IMR-90 (cell line): Measurements from ENCODE around the gene ZNF503. TPM values are rescaled to one million over a fixed set of nuclear protein-coding genes. Genes with fewer than 3 reads are reported as not detected.

Source experiments
- ATAC-seq: fragments of 200-7000 bp; cut with Tn5 transposase; 2 replicates; pipeline ENCODE4 v1.9.1; 2020; ENCODE audit warnings: low read depth, mild to moderate bottlenecking, moderate library complexity
- BruUV-seq: library from RNA; stranded (reverse); fragments of 400-500 nt; replicated peaks from 2 replicates; lab custom pipeline; 2021; lab: Mats Ljungman, UMichigan
- CTCF ChIA-PET: fragments of 300-600 bp; formaldehyde crosslinking; extraction: SDS; loops from one replicate; lab custom pipeline; 2021; ENCODE audit warnings: antibody characterized with exemption; lab: Yijun Ruan, JAX
- POLR2A ChIA-PET: fragments of 300-600 bp; sonication (Branson Sonifier 250); formaldehyde crosslinking; loops from one replicate; lab custom pipeline; 2022; ENCODE audit warnings: antibody characterized with exemption; ENCODE audit not compliant: unreplicated experiment; lab: Charles Lee
- DNase-seq: peaks from one replicate; pipeline ENCODE4 v3.0.0; 2013
- H2AFZ ChIP-seq: replicated peaks from 2 replicates; pipeline ENCODE3; 2013; ENCODE audit warnings: low read length, mild to moderate bottlenecking; ENCODE audit not compliant: poor library complexity
- H2AK5ac ChIP-seq: 2 replicates; pipeline ENCODE4 v1.6.1; 2013; ENCODE audit warnings: low read depth, low read length, inconsistent platforms
- H2AK9ac ChIP-seq: replicated peaks from 2 replicates; pipeline ENCODE3; 2013; ENCODE audit warnings: mild to moderate bottlenecking, low read depth, low read length, moderate library complexity; ENCODE audit not compliant: poor library complexity
- H2BK120ac ChIP-seq: 2 replicates; pipeline ENCODE4 v1.6.1; 2013; ENCODE audit warnings: low read depth, low read length, inconsistent platforms
- H2BK15ac ChIP-seq: 3 replicates; pipeline ENCODE4 v1.6.1; 2013; ENCODE audit warnings: low read depth, low read length, inconsistent platforms
- H2BK20ac ChIP-seq: 2 replicates; pipeline ENCODE4 v1.6.1; 2013; ENCODE audit warnings: low read depth, mild to moderate bottlenecking, inconsistent platforms, low read length, moderate library complexity
- H2BK5ac ChIP-seq: 2 replicates; pipeline ENCODE4 v1.6.1; 2013; ENCODE audit warnings: mild to moderate bottlenecking, low read depth, low read length, inconsistent platforms; ENCODE audit not compliant: poor library complexity, severe bottlenecking
- H3K14ac ChIP-seq: replicated peaks from 2 replicates; pipeline ENCODE4 v1.6.1; 2013; ENCODE audit warnings: low read depth, low read length, inconsistent platforms
- H3K18ac ChIP-seq: 2 replicates; pipeline ENCODE4 v1.6.1; 2013; ENCODE audit warnings: low read depth, low read length, control low read depth
- H3K23ac ChIP-seq: 2 replicates; pipeline ENCODE4 v1.6.1; 2013; ENCODE audit warnings: low read depth, low read length, inconsistent platforms
- H3K27ac ChIP-seq: 2 replicates; pipeline ENCODE4 v1.5.1; 2013; ENCODE audit warnings: mild to moderate bottlenecking, control low read depth, low read length; ENCODE audit not compliant: insufficient read depth
- H3K27me3 ChIP-seq: 2 replicates; pipeline ENCODE4 v1.6.1; 2013; ENCODE audit warnings: low read length; ENCODE audit not compliant: control insufficient read depth, insufficient read depth
- H3K36me3 ChIP-seq: 2 replicates; pipeline ENCODE4 v1.6.1; 2013; ENCODE audit warnings: low read length, mixed read lengths; ENCODE audit not compliant: control insufficient read depth, insufficient read depth
- H3K4ac ChIP-seq: 2 replicates; pipeline ENCODE4 v1.6.1; 2013; ENCODE audit warnings: low read depth, low read length, inconsistent platforms
- H3K4me1 ChIP-seq: 2 replicates; pipeline ENCODE4 v1.6.1; 2013; ENCODE audit warnings: low read length, mixed read lengths; ENCODE audit not compliant: control insufficient read depth, insufficient read depth
- H3K4me2 ChIP-seq: 2 replicates; pipeline ENCODE4 v1.6.1; 2013; ENCODE audit warnings: low read depth, mild to moderate bottlenecking, control low read depth, low read length, moderate library complexity
- H3K4me3 ChIP-seq: 2 replicates; pipeline ENCODE4 v1.5.1; 2013; ENCODE audit warnings: low read depth, mild to moderate bottlenecking, control low read depth, low read length, moderate library complexity; ENCODE audit not compliant: insufficient read depth
- H3K56ac ChIP-seq: 2 replicates; pipeline ENCODE4 v1.6.1; 2013; ENCODE audit warnings: low read length, inconsistent platforms; ENCODE audit not compliant: insufficient read depth; ENCODE audit errors: extremely low read depth
- H3K79me1 ChIP-seq, 2 experiments: 2 replicates each; pipeline ENCODE4 v1.6.1; 2013; ENCODE audit warnings: low read length in 2 of 2, inconsistent platforms in 1 of 2, low read depth in 1 of 2
- H3K9ac ChIP-seq: 2 replicates; pipeline ENCODE4 v1.6.1; 2013; ENCODE audit warnings: low read depth, low read length, control low read depth
- H3K9me1 ChIP-seq: 2 replicates; pipeline ENCODE4 v1.6.1; 2013; ENCODE audit warnings: low read length, inconsistent platforms; ENCODE audit not compliant: insufficient read depth
- H3K9me3 ChIP-seq: 2 replicates; pipeline ENCODE4 v1.6.1; 2013; ENCODE audit warnings: low read length; ENCODE audit not compliant: control insufficient read depth, insufficient read depth
- H4K20me1 ChIP-seq: 2 replicates; pipeline ENCODE4 v1.6.1; 2013; ENCODE audit warnings: low read length, inconsistent platforms; ENCODE audit not compliant: insufficient read depth
- H4K5ac ChIP-seq: 2 replicates; pipeline ENCODE4 v1.6.1; 2013; ENCODE audit warnings: mild to moderate bottlenecking, low read depth, low read length, control low read depth
- H4K8ac ChIP-seq, 2 experiments: 2 replicates each; pipeline ENCODE4 v1.6.1; 2013; ENCODE audit warnings: low read depth in 2 of 2, low read length in 2 of 2, control low read depth in 1 of 2, inconsistent platforms in 1 of 2
- H4K91ac ChIP-seq: 2 replicates; pipeline ENCODE4 v1.6.1; 2013; ENCODE audit warnings: low read depth, low read length, inconsistent platforms; ENCODE audit not compliant: insufficient read depth
- CEBPB ChIP-seq: IDR thresholded peaks from 2 replicates; pipeline ENCODE4 v1.6.1; 2012; ENCODE audit warnings: low read depth, low read length, improper control_type of control experiment
- CHD1 ChIP-seq: IDR thresholded peaks from 2 replicates; pipeline ENCODE4 v1.6.1; 2012; ENCODE audit warnings: low read depth, low read length, improper control_type of control experiment
- FOS ChIP-seq: fragments of 150-350 bp; IDR thresholded peaks from 2 replicates; pipeline ENCODE4 v1.6.1; 2016; ENCODE audit warnings: low read depth, low read length
- MAFK ChIP-seq: IDR thresholded peaks from 2 replicates; pipeline ENCODE4 v1.6.1; 2012; ENCODE audit warnings: low read depth, low read length, improper control_type of control experiment
- MXI1 ChIP-seq: IDR thresholded peaks from 2 replicates; pipeline ENCODE4 v1.6.1; 2012; ENCODE audit warnings: low read depth, mild to moderate bottlenecking, low read length, moderate library complexity, borderline replicate concordance
- NFE2L2 ChIP-seq: fragments of 150-350 bp; IDR thresholded peaks from 2 replicates; pipeline ENCODE4 v1.6.1; 2016; ENCODE audit warnings: low read depth, mild to moderate bottlenecking, low read length
- POLR2A ChIP-seq: IDR thresholded peaks from 2 replicates; pipeline ENCODE4 v1.6.1; 2012; ENCODE audit warnings: mild to moderate bottlenecking, low read depth, low read length
- RAD21 ChIP-seq: IDR thresholded peaks from 2 replicates; pipeline ENCODE4 v1.6.1; 2012; ENCODE audit warnings: low read length, improper control_type of control experiment
- RFX5 ChIP-seq: IDR thresholded peaks from 2 replicates; pipeline ENCODE4 v1.8.0; 2012; ENCODE audit warnings: low read depth, mild to moderate bottlenecking, low read length, moderate library complexity
- SMC3 ChIP-seq: fragments of 150-350 bp; IDR thresholded peaks from 2 replicates; pipeline ENCODE4 v1.6.1; 2016; ENCODE audit warnings: low read depth, mild to moderate bottlenecking, antibody characterized with exemption, low read length, moderate library complexity
- WGBS, 2 experiments: methylation state at CpG; one replicate each; pipeline versions ENCODE4 v1.1.5 to v1.1.7; 2013; ENCODE audit warnings: missing lambda C conversion rate in 2 of 2; ENCODE audit not compliant: insufficient read length in 1 of 2; ENCODE audit errors: extremely low coverage in 2 of 2; 5-methylcytosine and 5-hydroxymethylcytosine counted together
- dilution Hi-C: fragments of 300-500 bp; cut with HindIII; formaldehyde crosslinking; loops from one replicate; pipeline ENCODE4 v1.14.3; 2018; ENCODE audit warnings: low sequenced_read_pairs; ENCODE audit not compliant: unreplicated experiment
- in situ Hi-C: fragments of 300-500 bp; cut with MboI; formaldehyde crosslinking; loops from 3 replicates; pipeline ENCODE4 v1.14.3; 2019; ENCODE audit warnings: low sequenced_read_pairs, inconsistent platforms, mixed read lengths
- intact Hi-C: fragments of 100-400 bp; cut with micrococcal nuclease; formaldehyde crosslinking; loops from 2 replicates; pipeline ENCODE4 v1.10.0; 2022
- polyA plus RNA-seq, 3 experiments: library from polyadenylated mRNA; depleted of rRNA; stranded (reverse); fragments of >200 nt; gene quantifications; 2 replicates each; pipeline ENCODE4 v1.2.3, GENCODE V29; 2012; ENCODE audit warnings: low replicate concordance in 1 of 3
- total RNA-seq: library from RNA; depleted of rRNA; stranded (reverse); fragments of >200 nt; gene quantifications from 2 replicates; pipeline ENCODE4 v1.2.3, GENCODE V29; 2012
- TF ChIP-seq, protein P1 (sequence below): fragments of 150-350 bp; IDR thresholded peaks from 2 replicates; pipeline ENCODE4 v1.6.1; 2017; ENCODE audit warnings: mild to moderate bottlenecking, antibody characterized with exemption, low read length, low read depth
- TF ChIP-seq, protein P2 (sequence below): conservative IDR thresholded peaks from 2 replicates; pipeline ENCODE4 v1.5.1; 2012; ENCODE audit warnings: mild to moderate bottlenecking, low read depth, low read length, improper control_type of control experiment

Gene ZNF503
- total and polyA plus RNA-seq, 2 of the 4 experiments (the other 2 are of a cell fraction) = 0.36 to 5.8 TPM

DNA sequence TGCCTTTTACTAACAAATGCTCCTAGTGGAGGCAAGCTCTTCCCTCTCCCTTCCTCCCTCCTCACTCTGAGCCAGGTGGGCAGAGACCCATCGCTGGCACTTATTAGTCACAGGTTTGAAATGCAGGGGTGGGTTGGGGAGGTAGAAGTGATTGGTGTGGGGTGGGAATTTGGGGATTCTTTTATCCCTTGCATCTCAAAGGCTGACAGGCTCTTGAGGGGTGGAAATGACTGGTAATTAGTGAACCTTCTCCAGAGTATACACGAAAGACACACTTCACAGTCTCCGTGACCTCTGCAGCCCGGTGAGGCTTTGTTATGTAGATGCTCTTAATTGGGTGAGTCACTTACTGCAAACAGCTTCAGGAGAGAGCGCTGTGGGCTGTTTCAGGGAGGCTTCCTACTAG is 16.0 kb upstream of the ZNF503 start:
- CTCF ChIA-PET = no interaction called here
- WGBS, 2 experiments = no CpG with 5 or more reads among the region's 5 CpGs

More for the DNA sequence above, 16.0 kb upstream of the ZNF503 start:
- Histone ChIP-seq H3K14ac (no peak overlapping the region), H3K36me3 (no peaks in the 10 kb centered on the region), H3K18ac (no peak overlapping the region), H2BK120ac (no peak overlapping the region), H2AK9ac (no peak overlapping the region), H3K9me1 (no peaks in the 10 kb centered on the region), H2AK5ac (no peak overlapping the region), H2BK15ac (no peak overlapping the region), H4K8ac (no peak overlapping the region), H3K23ac (no peak overlapping the region), H3K4me2 (no peak overlapping the region), H3K79me1 (no peaks in the 10 kb centered on the region), H3K27ac (no peak overlapping the region), H3K4me1 (no peaks in the 10 kb centered on the region), H4K20me1 (no peaks in the 10 kb centered on the region), H2BK20ac (no peak overlapping the region), H3K27me3 (peaks cover 28% of the 10 kb centered on the region), H3K56ac (no peak overlapping the region), H3K4me3 (no peak overlapping the region), H3K4ac (no peak overlapping the region), H4K5ac (no peak overlapping the region), H2AFZ (no peak overlapping the region), H3K9ac (no peak overlapping the region), H4K91ac (no peak overlapping the region), H2BK5ac (no peak overlapping the region), H3K9me3 (no peaks in the 10 kb centered on the region)
- no peak for ATAC-seq
- dilution Hi-C loops = no loop called here
- intact Hi-C loops = no loop called here
- no TSS peak for BruUV-seq
- POLR2A ChIA-PET = no interaction called here
- no peak for DNase-seq
- TF ChIP-seq NFE2L2 (no peak), CHD1 (no peak), RAD21 (no peak), RFX5 (no peak), POLR2A (no peak), MXI1 (no peak), MAFK (no peak), SMC3 (no peak), CEBPB (no peak), FOS (no peak)
- TF ChIP-seq, protein P1, sequence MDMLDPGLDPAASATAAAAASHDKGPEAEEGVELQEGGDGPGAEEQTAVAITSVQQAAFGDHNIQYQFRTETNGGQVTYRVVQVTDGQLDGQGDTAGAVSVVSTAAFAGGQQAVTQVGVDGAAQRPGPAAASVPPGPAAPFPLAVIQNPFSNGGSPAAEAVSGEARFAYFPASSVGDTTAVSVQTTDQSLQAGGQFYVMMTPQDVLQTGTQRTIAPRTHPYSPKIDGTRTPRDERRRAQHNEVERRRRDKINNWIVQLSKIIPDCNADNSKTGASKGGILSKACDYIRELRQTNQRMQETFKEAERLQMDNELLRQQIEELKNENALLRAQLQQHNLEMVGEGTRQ = no peak
- TF ChIP-seq, protein P2, sequence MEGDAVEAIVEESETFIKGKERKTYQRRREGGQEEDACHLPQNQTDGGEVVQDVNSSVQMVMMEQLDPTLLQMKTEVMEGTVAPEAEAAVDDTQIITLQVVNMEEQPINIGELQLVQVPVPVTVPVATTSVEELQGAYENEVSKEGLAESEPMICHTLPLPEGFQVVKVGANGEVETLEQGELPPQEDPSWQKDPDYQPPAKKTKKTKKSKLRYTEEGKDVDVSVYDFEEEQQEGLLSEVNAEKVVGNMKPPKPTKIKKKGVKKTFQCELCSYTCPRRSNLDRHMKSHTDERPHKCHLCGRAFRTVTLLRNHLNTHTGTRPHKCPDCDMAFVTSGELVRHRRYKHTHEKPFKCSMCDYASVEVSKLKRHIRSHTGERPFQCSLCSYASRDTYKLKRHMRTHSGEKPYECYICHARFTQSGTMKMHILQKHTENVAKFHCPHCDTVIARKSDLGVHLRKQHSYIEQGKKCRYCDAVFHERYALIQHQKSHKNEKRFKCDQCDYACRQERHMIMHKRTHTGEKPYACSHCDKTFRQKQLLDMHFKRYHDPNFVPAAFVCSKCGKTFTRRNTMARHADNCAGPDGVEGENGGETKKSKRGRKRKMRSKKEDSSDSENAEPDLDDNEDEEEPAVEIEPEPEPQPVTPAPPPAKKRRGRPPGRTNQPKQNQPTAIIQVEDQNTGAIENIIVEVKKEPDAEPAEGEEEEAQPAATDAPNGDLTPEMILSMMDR = no peak
- in situ Hi-C loops = loop anchor here (25.0 kb wide), 3 partner anchors 620 to 1570 kb away; no protein-coding TSS in a partner anchor
